A549 (cell line): ENCODE data around the gene TRIM10.

Source experiments
- ATOH8 ChIP-seq: fragments of 250-450 bp; sonication (Bioruptor Pico); IDR thresholded peaks from 2 replicates; pipeline ENCODE4 v1.5.0; 2020; ENCODE audit warnings: low read depth, mild to moderate bottlenecking, moderate library complexity
- CTCF ChIP-seq: fragments of >200 bp; sonication (Bioruptor Twin); formaldehyde crosslinking; IDR thresholded peaks from 3 replicates; pipeline ENCODE4 v1.5.1; 2016
- EP300 ChIP-seq, 2 experiments: fragments of >200 bp; sonication (Bioruptor Twin); formaldehyde crosslinking; IDR thresholded peaks; 2 replicates in 1 of 2; 3 replicates in 1 of 2; pipeline ENCODE4 v1.6.1; 2016 to 2017
- POLR2A ChIP-seq: IDR thresholded peaks from 2 replicates; pipeline ENCODE4 v1.6.1; 2012; ENCODE audit warnings: mild to moderate bottlenecking, low read length
- RCOR1 ChIP-seq: fragments of 150-350 bp; IDR thresholded peaks from 2 replicates; pipeline ENCODE4 v1.6.1; 2014; ENCODE audit warnings: antibody characterized with exemption, low read length, low read depth
- SMC3 ChIP-seq: fragments of >200 bp; sonication (Bioruptor Twin); formaldehyde crosslinking; IDR thresholded peaks from 3 replicates; pipeline ENCODE4 v1.6.1; 2018; ENCODE audit warnings: inconsistent platforms
- SREBF2 ChIP-seq: fragments of 450-650 bp; IDR thresholded peaks from 2 replicates; pipeline ENCODE4 v1.6.1; 2014; ENCODE audit warnings: mild to moderate bottlenecking, moderate library complexity
- USF2 ChIP-seq: fragments of 450-650 bp; IDR thresholded peaks from 2 replicates; pipeline ENCODE4 v1.6.1; 2014; ENCODE audit warnings: antibody characterized with exemption

- TF ChIP-seq RCOR1 (no peak), CTCF (no peak), POLR2A (no peak), SREBF2 (no peak), SMC3 (no peak), EP300 (IDR thresholded peaks at IDR 0.05) (no peak), ATOH8 (CRISPR knock-in tag) (no peak), USF2 (no peak)
Measured at GRCh38 chr6:30129265-30130178, 31.5 kb downstream of the TRIM10 start.
